IMR-90 (cell line): ENCODE results near the gene E2F4. TPM values are rescaled to one million over a fixed set of nuclear protein-coding genes. Genes with fewer than 3 reads are reported as not detected.

Experiments
- ATAC-seq: fragments of 200-7000 bp; cut with Tn5 transposase; 2 replicates; pipeline ENCODE4 v1.9.1; 2020; ENCODE audit warnings: low read depth, mild to moderate bottlenecking, moderate library complexity
- BruUV-seq: library from RNA; stranded (reverse); fragments of 400-500 nt; replicated peaks from 2 replicates; lab custom pipeline; 2021; lab: Mats Ljungman, UMichigan
- CTCF ChIA-PET: fragments of 300-600 bp; formaldehyde crosslinking; extraction: SDS; loops from one replicate; lab custom pipeline; 2021; ENCODE audit warnings: antibody characterized with exemption; lab: Yijun Ruan, JAX
- POLR2A ChIA-PET: fragments of 300-600 bp; sonication (Branson Sonifier 250); formaldehyde crosslinking; loops from one replicate; lab custom pipeline; 2022; ENCODE audit warnings: antibody characterized with exemption; ENCODE audit not compliant: unreplicated experiment; lab: Charles Lee
- DNase-seq: peaks from one replicate; pipeline ENCODE4 v3.0.0; 2013
- H2AFZ ChIP-seq: replicated peaks from 2 replicates; pipeline ENCODE3; 2013; ENCODE audit warnings: low read length, mild to moderate bottlenecking; ENCODE audit not compliant: poor library complexity
- H2AK5ac ChIP-seq: 2 replicates; pipeline ENCODE4 v1.6.1; 2013; ENCODE audit warnings: low read depth, low read length, inconsistent platforms
- H2AK9ac ChIP-seq: replicated peaks from 2 replicates; pipeline ENCODE3; 2013; ENCODE audit warnings: mild to moderate bottlenecking, low read depth, low read length, moderate library complexity; ENCODE audit not compliant: poor library complexity
- H2BK120ac ChIP-seq: 2 replicates; pipeline ENCODE4 v1.6.1; 2013; ENCODE audit warnings: low read depth, low read length, inconsistent platforms
- H2BK15ac ChIP-seq: 3 replicates; pipeline ENCODE4 v1.6.1; 2013; ENCODE audit warnings: low read depth, low read length, inconsistent platforms
- H2BK20ac ChIP-seq: 2 replicates; pipeline ENCODE4 v1.6.1; 2013; ENCODE audit warnings: low read depth, mild to moderate bottlenecking, inconsistent platforms, low read length, moderate library complexity
- H2BK5ac ChIP-seq: 2 replicates; pipeline ENCODE4 v1.6.1; 2013; ENCODE audit warnings: mild to moderate bottlenecking, low read depth, low read length, inconsistent platforms; ENCODE audit not compliant: poor library complexity, severe bottlenecking
- H3K14ac ChIP-seq: replicated peaks from 2 replicates; pipeline ENCODE4 v1.6.1; 2013; ENCODE audit warnings: low read depth, low read length, inconsistent platforms
- H3K18ac ChIP-seq: 2 replicates; pipeline ENCODE4 v1.6.1; 2013; ENCODE audit warnings: low read depth, low read length, control low read depth
- H3K23ac ChIP-seq: 2 replicates; pipeline ENCODE4 v1.6.1; 2013; ENCODE audit warnings: low read depth, low read length, inconsistent platforms
- H3K27ac ChIP-seq: 2 replicates; pipeline ENCODE4 v1.5.1; 2013; ENCODE audit warnings: mild to moderate bottlenecking, control low read depth, low read length; ENCODE audit not compliant: insufficient read depth
- H3K27me3 ChIP-seq: 2 replicates; pipeline ENCODE4 v1.6.1; 2013; ENCODE audit warnings: low read length; ENCODE audit not compliant: control insufficient read depth, insufficient read depth
- H3K36me3 ChIP-seq: 2 replicates; pipeline ENCODE4 v1.6.1; 2013; ENCODE audit warnings: low read length, mixed read lengths; ENCODE audit not compliant: control insufficient read depth, insufficient read depth
- H3K4ac ChIP-seq: 2 replicates; pipeline ENCODE4 v1.6.1; 2013; ENCODE audit warnings: low read depth, low read length, inconsistent platforms
- H3K4me1 ChIP-seq: 2 replicates; pipeline ENCODE4 v1.6.1; 2013; ENCODE audit warnings: low read length, mixed read lengths; ENCODE audit not compliant: control insufficient read depth, insufficient read depth
- H3K4me2 ChIP-seq: 2 replicates; pipeline ENCODE4 v1.6.1; 2013; ENCODE audit warnings: low read depth, mild to moderate bottlenecking, control low read depth, low read length, moderate library complexity
- H3K4me3 ChIP-seq: 2 replicates; pipeline ENCODE4 v1.5.1; 2013; ENCODE audit warnings: low read depth, mild to moderate bottlenecking, control low read depth, low read length, moderate library complexity; ENCODE audit not compliant: insufficient read depth
- H3K56ac ChIP-seq: 2 replicates; pipeline ENCODE4 v1.6.1; 2013; ENCODE audit warnings: low read length, inconsistent platforms; ENCODE audit not compliant: insufficient read depth; ENCODE audit errors: extremely low read depth
- H3K79me1 ChIP-seq, 2 experiments: 2 replicates each; pipeline ENCODE4 v1.6.1; 2013; ENCODE audit warnings: low read length in 2 of 2, inconsistent platforms in 1 of 2, low read depth in 1 of 2
- H3K9ac ChIP-seq: 2 replicates; pipeline ENCODE4 v1.6.1; 2013; ENCODE audit warnings: low read depth, low read length, control low read depth
- H3K9me1 ChIP-seq: 2 replicates; pipeline ENCODE4 v1.6.1; 2013; ENCODE audit warnings: low read length, inconsistent platforms; ENCODE audit not compliant: insufficient read depth
- H3K9me3 ChIP-seq: 2 replicates; pipeline ENCODE4 v1.6.1; 2013; ENCODE audit warnings: low read length; ENCODE audit not compliant: control insufficient read depth, insufficient read depth
- H4K20me1 ChIP-seq: 2 replicates; pipeline ENCODE4 v1.6.1; 2013; ENCODE audit warnings: low read length, inconsistent platforms; ENCODE audit not compliant: insufficient read depth
- H4K5ac ChIP-seq: 2 replicates; pipeline ENCODE4 v1.6.1; 2013; ENCODE audit warnings: mild to moderate bottlenecking, low read depth, low read length, control low read depth
- H4K8ac ChIP-seq, 2 experiments: 2 replicates each; pipeline ENCODE4 v1.6.1; 2013; ENCODE audit warnings: low read depth in 2 of 2, low read length in 2 of 2, control low read depth in 1 of 2, inconsistent platforms in 1 of 2
- H4K91ac ChIP-seq: 2 replicates; pipeline ENCODE4 v1.6.1; 2013; ENCODE audit warnings: low read depth, low read length, inconsistent platforms; ENCODE audit not compliant: insufficient read depth
- RAD21 ChIP-seq: IDR thresholded peaks from 2 replicates; pipeline ENCODE4 v1.6.1; 2012; ENCODE audit warnings: low read length, improper control_type of control experiment
- RCOR1 ChIP-seq: IDR thresholded peaks from 2 replicates; pipeline ENCODE4 v1.6.1; 2012; ENCODE audit warnings: mild to moderate bottlenecking, low read length, improper control_type of control experiment; ENCODE audit not compliant: insufficient replicate concordance
- WGBS, 2 experiments: methylation state at CpG; one replicate each; pipeline versions ENCODE4 v1.1.5 to v1.1.7; 2013; ENCODE audit warnings: missing lambda C conversion rate in 2 of 2; ENCODE audit not compliant: insufficient read length in 1 of 2; ENCODE audit errors: extremely low coverage in 2 of 2; 5-methylcytosine and 5-hydroxymethylcytosine counted together
- dilution Hi-C: fragments of 300-500 bp; cut with HindIII; formaldehyde crosslinking; loops from one replicate; pipeline ENCODE4 v1.14.3; 2018; ENCODE audit warnings: low sequenced_read_pairs; ENCODE audit not compliant: unreplicated experiment
- in situ Hi-C: fragments of 300-500 bp; cut with MboI; formaldehyde crosslinking; loops from 3 replicates; pipeline ENCODE4 v1.14.3; 2019; ENCODE audit warnings: low sequenced_read_pairs, inconsistent platforms, mixed read lengths
- intact Hi-C: fragments of 100-400 bp; cut with micrococcal nuclease; formaldehyde crosslinking; loops from 2 replicates; pipeline ENCODE4 v1.10.0; 2022
- polyA plus RNA-seq, 3 experiments: library from polyadenylated mRNA; depleted of rRNA; stranded (reverse); fragments of >200 nt; gene quantifications; 2 replicates each; pipeline ENCODE4 v1.2.3, GENCODE V29; 2012; ENCODE audit warnings: low replicate concordance in 1 of 3
- total RNA-seq: library from RNA; depleted of rRNA; stranded (reverse); fragments of >200 nt; gene quantifications from 2 replicates; pipeline ENCODE4 v1.2.3, GENCODE V29; 2012

The E2F4 gene
- total and polyA plus RNA-seq, 2 of the 4 experiments (the other 2 are of a cell fraction) = 63.4 to 103 TPM

GRCh38 chr16:67146523-67147357 lies 45.2 kb upstream of the E2F4 start:
- H3K4me1 ChIP-seq = peaks cover 5% of the 10 kb centered on the region; the same call in 1 of the 2 replicates
- peaks cover 7% of the 10 kb centered on the region; the same call in 1 of the 2 replicates for H4K20me1 ChIP-seq
- no peak overlapping the region for H4K8ac ChIP-seq
- peak overlapping the region; percentile 48 for H2AK9ac ChIP-seq
- H3K4me3 ChIP-seq = no peak overlapping the region
- dilution Hi-C loops = no loop called here
- in situ Hi-C loops = no loop called here
- no peak overlapping the region for H3K18ac ChIP-seq
- no peak overlapping the region for H2AFZ ChIP-seq
- peaks cover 0 to 30% of the 10 kb centered on the region in 2 experiments; a peak in 2 of 4 replicates for H3K79me1 ChIP-seq
- H3K9me3 ChIP-seq = no peaks in the 10 kb centered on the region
- H3K56ac ChIP-seq = no peak overlapping the region
- WGBS, 2 experiments = 100% methylated on average over 2 of the region's 7 CpGs; no CpG with 5 or more reads in 1 of the 2 experiments
- H3K14ac ChIP-seq = no peak overlapping the region
- no peak overlapping the region for H3K4ac ChIP-seq
- no peak overlapping the region for H3K9ac ChIP-seq
- ATAC-seq (no peak), DNase-seq (no peak)
- no peak overlapping the region for H2BK5ac ChIP-seq
- H2BK15ac ChIP-seq = no peak overlapping the region
- H2BK120ac ChIP-seq = no peak overlapping the region
- H3K36me3 ChIP-seq = peaks cover 64% of the 10 kb centered on the region
- no peaks in the 10 kb centered on the region for H3K27me3 ChIP-seq
- no peak overlapping the region for H4K5ac ChIP-seq
- no peak overlapping the region for H3K4me2 ChIP-seq
- intact Hi-C loops = no loop called here
- H4K91ac ChIP-seq = no peak overlapping the region
- no peak overlapping the region for H2BK20ac ChIP-seq
- TF ChIP-seq RAD21 (peak; percentile 16; the same call in 1 of the 2 replicates), RCOR1 (no peak)
- H2AK5ac ChIP-seq = no peak overlapping the region
- H3K9me1 ChIP-seq = peaks cover 4% of the 10 kb centered on the region; the same call in 1 of the 2 replicates
- ChIA-PET POLR2A (no interaction called here), CTCF (no interaction called here)
- no peak overlapping the region for H3K23ac ChIP-seq
- no peak overlapping the region for H3K27ac ChIP-seq
- no TSS peak for BruUV-seq
